Body of pancreas (tissue), 4 donors: ENCODE data around the gene GNG11.

Experiments used
- CTCF ChIP-seq, 7 experiments: fragments of 450-650 bp in 4 of 7; fragments of 200-600 bp in 3 of 7; sonication (generic) in 3 of 7; IDR thresholded peaks; one replicate each; pipeline ENCODE4 v1.5.1; 2016 to 2019; ENCODE audit warnings: antibody characterized with exemption in 7 of 7
- POLR2A ChIP-seq, 3 donors: fragments of 450-650 bp; IDR thresholded peaks; one replicate each; pipeline ENCODE4 v1.6.1; 2016; ENCODE audit warnings: antibody characterized with exemption in 3 of 3, mild to moderate bottlenecking in 2 of 3

- TF ChIP-seq CTCF (IDR thresholded peaks at IDR 0.05): no peak
- no peak for TF ChIP-seq POLR2A (IDR thresholded peaks at IDR 0.05)
These were observed 25.5 kb upstream of the GNG11 start for GRCh38 chr7:93895859-93896600.
